GM04504 (cell line): ENCODE measurements around the gene EID2.

Source experiments
- DNase-seq: peaks from one replicate; pipeline ENCODE4 v3.0.0-alpha.2; 2012; ENCODE audit warnings: low read depth

EID2 gene, protein sequence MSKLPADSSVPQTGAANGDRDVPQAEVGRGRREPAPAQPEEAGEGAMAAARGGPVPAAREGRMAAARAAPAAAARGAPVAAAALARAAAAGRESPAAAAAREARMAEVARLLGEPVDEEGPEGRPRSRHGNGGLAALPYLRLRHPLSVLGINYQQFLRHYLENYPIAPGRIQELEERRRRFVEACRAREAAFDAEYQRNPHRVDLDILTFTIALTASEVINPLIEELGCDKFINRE

DNA sequence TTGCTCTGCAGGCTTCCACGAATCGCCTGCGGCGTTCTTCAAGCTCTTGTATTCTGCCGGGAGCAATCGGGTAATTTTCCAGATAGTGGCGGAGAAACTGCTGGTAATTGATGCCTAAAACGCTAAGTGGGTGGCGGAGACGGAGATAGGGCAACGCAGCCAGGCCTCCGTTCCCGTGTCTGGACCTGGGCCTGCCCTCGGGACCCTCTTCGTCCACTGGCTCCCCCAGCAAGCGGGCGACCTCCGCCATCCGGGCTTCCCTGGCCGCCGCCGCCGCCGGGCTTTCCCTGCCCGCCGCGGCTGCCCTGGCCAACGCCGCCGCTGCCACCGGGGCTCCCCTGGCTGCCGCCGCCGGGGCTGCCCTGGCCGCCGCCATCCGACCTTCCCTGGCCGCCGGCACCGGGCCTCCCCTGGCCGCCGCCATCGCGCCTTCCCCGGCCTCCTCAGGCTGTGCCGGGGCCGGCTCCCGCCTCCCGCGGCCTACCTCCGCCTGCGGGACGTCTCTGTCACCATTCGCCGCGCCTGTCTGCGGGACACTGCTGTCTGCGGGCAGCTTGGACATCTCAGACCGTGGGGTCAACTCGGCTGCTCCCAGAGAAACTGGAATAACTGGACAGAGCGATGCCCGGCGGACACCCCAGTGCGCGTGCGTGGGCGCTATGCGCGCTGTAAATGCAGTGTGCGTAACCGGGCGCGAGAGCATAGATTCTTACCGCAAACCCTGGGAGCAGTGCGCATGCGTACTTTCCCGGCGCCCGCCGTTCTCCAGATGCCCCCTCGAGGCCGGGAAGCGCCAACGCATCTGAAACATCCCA is at the start of gene EID2:
TSS of gene EID2 (minus strand) at position 644 of the 815 bp plus-strand sequence. CDS start at position 562, 82 bp downstream.
- DNase-seq, result peak; percentile 85

DNA sequence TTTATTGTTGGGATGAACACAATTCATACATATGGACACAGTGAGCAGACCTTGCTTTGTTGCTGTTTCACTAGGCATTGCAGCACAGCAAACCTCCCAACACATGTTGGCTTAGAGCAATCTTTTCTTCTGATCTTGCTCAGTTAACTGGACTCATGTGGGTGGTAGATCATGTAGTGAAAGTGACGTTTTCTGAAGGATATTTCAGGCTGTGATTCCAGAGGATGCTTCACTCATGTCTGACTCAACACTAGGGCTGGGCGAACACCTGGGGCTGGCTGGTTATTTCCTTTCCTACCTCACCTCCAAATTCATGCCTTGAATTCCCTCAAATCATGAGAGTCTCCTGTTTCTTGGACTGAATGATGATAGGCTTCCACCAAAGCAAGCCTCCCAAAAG is 48.1 kb upstream of the EID2 start:
- DNase-seq, result no peak

DNA sequence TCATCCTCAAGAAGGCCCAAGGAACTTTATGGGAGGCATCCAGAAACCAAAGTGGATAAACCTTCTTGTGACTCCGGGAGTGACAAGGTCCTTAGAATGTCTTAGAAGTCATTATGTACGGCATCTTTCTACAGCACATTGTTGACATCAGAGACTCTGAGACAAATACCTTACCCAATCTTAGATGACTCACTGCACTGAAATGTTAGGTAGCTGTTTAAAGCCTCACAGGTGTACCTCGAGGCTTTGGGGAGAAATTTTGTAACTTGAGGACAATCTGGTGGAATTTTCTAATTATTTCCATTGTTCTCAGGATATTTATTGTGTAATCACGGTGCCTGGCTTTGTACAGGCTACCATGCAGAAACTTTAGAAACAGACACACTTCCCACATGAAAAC is 47.5 kb upstream of the EID2 start:
- no peak for DNase-seq

DNA sequence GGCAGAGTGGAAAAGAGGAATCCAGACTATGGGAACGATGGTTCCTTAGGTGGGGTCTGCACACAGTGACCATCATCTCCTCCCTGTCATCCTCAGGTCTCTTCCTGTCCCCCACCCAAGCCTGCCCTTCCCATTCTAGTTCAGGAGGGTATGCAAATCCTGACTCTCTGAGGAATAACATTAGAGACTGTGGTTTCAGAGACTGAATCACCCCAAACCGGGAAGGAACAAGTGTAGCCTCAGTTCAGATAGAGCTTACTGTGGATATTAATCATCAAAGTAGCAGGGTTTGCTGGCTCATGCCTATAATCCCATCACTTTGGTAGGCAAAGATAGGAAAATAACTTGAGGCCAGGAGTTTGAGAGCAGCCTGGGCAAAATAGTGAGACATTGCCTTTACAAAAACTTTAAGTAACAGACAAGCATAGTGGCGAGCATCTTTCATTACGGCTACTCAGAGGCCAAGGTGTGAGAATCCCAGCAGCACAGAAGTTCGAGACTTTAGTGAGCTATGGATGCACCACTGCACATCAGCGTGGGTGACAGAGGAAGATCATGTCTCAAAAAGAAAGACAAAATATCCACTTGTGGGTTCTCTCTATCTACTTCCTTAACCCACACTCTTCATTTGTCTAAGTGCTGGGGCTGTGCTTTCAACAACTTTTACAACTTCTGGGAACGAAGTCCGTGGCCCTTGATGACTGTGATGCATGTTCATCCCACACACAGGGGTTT is 43.1 kb upstream of the EID2 start:
- no peak for DNase-seq

DNA sequence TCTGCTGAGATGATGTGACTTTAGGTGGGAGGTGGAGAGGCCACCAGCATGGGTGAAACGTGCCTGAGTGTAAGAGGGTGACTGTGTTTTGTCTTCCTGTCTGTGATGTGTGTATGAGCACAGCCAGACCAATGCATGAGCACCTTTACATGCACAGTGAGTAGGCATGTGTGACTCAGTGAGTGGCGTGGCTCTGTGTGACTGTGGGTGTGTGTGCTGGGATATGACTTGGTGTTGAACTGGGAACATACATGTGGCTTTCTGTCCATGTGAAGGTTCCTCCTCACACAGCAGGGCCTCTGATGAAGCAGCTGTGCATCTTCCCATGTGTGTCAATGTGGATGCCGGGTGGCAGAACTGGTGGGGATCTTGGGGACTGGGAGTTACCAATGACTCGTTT is 42.5 kb upstream of the EID2 start:
- DNase-seq, result no peak

DNA sequence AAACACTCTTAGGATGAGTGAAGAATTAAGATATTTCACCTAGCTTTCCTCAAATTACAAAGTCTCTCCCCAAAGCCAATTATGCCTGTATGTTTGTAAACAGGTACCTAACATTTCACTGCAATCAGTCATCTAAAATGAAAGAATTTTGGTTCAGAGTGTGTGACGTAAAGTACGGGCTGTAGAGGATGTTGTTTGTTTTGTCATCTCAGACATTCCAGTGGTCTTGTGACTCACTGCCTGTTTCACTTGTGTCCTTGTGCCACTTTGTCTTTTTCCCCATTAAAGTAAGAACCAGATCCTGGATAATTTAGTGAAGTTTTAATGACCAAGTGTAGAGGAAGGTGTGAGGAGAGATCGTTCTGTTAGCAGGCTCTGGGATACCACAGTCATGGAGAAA is 28.6 kb upstream of the EID2 start:
- DNase-seq, result no peak

DNA sequence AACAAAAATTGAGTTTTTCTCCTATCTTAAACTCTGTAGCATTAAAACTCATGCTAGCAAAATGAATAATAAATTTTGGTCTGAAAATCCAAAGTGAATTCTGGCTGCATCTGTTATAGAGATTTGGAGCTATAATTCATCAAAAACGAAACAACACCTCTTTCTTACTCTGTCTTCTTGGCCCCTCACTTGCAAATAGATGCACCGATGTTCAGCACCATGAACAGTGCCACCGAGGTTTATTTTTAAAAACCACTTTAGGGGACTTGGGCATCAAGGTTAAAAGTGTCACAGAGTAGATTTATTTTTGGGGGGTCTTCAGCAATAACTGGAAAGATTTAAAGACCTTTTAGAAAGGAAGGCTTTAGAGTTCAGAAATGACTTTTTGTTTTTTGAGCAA is 26.1 kb upstream of the EID2 start:
- no peak for DNase-seq

DNA sequence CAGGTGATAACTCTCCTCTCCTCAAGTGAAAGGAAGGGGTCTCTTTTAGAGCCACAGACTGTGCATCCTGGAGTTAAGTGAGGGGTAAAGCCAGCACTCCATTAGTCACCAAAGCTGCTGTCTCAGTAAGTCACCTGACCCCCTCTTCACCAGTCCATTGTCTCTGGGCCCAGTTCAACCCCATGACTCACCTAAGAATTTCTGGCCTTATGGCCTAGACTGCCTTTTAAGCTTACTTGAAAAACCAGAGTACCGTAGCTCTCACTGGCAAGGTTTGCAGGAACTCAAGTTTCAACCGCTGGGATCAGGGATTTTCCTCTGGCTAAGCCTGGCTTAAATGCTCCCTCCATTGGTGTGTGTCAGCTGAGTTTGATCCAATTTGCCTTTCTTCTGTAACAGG is 23.4 kb upstream of the EID2 start:
- DNase-seq, result no peak

DNA sequence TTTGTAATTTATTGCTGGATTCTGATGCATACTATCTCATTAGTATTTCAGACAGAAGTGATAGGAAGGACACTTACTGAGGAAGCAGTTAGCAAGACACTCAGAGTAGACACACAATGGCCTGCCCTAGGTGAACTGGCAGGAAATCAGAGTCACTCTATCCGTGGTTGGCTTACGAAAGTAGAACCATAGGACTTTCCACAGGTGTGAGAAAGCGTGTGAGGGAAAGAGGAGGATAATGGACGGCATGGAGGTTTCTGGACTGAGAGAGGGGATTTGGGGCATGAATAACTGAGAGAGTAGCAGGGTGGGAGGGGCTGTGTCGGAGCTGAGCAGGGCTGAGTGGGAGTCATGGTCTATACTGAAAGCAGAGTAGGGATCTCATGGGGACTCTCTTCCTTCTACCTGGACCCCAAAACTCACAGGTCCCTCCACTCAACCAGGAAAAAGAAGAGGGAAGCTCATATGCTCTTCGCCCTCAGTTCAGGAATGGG is 18.7 kb upstream of the EID2 start:
- no peak for DNase-seq

DNA sequence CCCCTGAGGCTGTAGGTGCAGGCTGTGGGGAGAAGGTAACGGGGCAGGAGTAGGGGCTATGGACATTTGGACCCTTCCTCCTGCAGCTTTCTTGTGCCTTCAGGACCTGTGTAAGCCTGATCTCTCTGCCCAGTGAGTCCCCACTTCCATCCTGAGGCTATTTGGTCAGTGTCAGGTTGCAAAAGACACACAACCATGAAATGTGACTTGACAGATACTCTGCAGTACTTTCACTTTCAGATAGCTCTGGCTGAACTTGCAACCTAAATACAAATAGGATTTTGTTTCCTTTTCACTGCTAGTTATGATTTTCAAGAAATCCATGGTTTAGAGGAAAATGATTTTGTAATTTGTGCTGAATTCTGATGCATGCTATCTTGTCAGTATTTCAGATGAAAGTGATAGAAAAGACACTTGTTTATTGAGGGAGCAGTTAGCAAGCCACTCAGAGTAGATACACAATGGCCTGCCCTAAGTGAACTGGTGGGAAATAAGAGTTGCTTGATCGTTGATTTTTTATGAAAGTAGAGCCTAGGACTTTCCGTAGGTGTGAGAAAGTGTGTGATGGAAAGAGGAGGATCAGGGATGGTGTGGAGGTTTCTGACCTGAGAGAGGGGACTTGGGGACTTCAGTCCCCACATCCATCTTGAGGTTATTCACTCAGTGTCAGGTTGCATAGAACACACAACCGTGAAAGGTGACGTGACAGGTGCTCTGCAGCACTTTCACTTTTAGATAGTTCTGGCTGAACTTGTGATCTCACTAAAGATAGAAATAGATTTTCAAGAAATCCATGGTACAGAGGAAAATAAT is 18.1 kb upstream of the EID2 start:
- DNase-seq, result no peak

DNA sequence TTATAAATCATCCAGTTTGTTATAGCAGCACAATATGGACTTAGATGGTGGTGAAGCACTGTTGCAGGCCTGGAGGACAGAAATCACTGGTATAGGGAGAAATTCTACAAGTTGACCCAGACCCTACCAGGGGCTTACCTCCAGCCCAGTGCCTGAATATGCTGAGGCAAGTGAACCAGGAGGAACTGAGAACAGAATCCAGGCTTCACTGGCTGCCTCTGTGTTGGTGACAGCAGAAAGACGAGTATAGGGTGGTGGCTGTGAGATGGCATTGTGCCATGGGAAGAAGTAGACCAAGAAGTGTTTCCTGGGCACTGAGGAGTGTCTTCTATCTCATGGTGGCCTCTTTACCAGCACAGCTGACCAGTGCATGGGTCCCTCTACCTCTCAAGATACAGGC is 15.9 kb upstream of the EID2 start:
- DNase-seq, result no peak

DNA sequence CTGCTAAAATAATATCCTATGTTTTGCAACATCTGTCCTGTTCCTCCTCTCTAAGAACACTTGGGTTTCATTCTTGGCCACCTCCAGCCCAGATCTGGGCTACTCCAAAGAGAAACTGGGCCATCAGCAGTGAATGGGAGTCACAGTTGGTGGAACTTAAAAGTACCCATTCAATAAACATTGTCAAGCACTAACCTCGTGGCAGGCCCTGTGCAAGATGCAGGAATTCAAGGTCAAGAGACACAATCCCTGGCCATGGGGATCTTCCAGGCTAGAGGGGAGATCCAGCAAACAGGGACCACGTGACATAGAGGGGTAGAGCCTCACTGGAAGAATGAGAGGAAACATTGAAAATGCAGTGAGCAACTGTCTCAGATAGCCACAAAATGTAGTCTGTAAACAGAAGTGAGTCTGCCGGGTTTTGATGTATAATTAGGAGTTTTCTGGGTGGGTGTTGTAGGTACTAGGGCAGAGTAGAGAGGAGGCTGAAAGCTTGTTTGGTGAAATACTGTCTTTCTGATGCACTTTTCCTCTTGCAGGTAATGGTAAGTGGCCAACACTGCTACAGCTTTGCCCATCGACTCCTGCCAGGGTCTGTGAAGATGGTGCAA is 14.8 kb upstream of the EID2 start:
- no peak for DNase-seq

DNA sequence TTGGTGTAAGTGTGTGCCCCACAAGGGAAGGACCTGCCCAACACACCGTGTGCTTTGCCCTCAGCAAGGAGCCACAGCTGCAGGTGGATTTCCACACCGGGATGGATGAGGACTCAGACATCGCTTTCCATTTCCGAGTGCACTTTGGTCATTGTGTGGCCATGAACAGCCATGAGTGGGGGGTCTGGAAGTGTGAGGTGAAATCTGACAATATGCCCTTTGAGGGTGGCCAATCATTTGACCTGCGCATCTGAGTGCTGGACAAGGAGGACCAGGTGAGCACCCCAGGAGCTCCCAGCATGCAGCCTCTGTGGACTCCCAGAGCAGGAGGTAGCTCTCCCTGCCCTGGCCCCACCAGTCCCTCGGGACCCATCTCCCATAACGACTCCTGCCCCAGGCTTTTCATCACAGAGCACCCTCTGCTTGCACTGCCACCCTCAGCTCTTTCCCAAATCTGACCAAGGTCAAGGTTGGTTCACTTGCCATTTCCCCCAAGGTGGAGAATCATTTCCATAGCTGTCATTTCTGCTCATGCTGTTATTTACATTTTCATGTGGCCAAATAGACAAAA is 13.2 kb upstream of the EID2 start:
- DNase-seq, result no peak

DNA sequence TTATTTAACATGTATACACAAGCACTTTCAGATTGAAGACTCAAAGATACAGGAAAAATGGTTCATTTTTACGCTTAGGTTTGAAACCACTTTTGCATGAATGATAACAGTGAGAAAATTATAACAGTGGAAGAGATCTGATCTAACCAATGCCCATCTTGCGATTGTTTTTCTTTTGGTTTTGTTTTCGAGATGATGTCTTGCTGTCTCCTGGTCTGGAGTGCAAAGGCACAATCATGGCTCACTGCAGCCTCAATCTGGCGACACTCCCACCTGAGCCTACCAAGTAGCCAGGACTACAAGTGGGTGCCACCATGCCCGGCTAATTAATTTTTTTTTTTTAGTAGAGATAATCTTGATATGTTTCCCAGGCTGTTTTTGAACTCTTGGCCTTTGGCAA is 10.2 kb upstream of the EID2 start:
- DNase-seq, result no peak

DNA sequence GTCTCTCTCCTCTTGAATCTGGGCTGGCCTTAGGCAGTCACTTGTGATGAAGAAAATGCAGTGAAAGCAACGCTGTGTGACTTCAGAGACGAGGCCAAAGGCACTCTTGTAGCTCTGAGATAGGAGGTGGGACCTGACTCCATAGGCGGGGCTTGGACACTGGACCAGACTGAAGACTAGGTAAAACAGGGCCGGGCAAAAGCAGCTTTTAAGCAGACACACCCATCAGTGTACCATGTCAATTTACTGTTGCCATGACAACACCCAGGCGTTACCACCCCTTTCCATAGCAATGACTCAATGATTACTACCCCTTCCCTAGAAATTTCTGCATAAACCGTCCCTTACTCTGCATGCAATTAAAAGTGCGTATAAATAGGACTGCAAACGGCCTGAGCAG is 6.6 kb upstream of the EID2 start:
- DNase-seq, result no peak

DNA sequence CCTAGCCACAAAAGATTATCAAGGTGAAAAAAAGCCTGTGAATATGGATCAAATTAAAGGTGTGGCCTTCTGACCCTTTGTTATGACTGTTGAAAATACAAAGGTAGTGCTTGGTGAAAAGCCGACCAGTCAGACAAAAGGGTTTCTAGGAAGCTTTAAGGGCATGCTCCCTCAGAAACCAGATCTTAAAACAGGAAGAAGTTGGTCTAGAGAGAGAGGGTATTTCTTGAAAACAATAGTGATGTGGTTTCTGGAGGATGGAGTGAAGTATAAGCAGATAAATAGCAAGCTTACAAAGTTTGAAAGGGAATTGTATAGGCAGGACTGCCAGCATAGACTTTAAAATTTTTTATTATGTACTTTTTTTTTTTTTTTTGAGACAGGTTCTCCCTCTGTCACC is 5.0 kb upstream of the EID2 start:
- no peak for DNase-seq

DNA sequence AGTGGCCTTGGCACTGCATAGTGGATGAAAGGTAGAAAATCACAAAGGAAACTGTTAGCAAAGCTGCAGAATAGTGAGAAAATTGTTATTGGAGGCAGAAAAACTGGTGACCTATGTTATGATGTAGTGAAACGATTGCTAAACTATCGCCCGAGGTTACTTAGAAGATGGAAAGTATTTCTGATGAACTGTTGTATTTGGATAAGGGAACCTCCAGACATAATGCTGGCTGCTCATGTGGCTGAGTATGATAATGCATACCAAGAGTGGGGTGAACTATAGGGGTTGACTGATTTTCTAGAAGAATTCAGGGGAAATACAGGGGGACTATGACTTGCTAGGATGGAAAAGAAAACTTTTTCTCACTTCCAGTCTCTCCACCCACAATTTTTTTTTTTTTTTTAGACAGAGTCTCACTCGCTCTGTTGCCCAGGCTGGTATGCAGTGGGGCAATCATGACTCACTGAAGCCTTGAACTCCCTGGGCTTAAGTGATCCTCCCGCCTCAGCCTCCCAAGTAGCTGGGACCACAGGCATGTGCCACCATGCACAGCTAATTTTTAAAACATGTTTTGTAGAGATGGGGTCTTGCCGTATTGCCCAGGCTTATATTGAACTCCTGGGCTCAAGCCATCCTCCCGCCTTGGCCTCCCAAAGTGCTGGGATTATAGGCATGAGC is 4.4 kb upstream of the EID2 start:
- no peak for DNase-seq

DNA sequence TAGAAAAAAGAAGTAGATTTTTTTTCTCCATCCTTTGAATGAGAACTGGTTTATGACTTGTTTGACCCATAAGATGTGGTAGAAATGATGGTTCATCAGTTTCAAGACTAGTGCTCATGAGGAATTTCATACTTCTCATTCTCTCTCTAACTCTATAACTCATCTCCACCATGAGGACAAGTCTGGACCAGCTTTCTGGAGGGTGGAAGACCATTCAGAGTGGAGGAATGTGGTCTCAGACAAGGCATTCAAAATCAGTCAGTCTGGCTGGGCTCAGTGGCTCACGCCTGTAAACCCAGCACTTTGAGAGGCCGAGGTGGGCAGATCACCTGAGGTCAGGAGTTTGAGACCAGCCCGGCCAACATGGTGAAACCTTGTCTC is 3.5 kb upstream of the EID2 start:
- DNase-seq, result no peak

DNA sequence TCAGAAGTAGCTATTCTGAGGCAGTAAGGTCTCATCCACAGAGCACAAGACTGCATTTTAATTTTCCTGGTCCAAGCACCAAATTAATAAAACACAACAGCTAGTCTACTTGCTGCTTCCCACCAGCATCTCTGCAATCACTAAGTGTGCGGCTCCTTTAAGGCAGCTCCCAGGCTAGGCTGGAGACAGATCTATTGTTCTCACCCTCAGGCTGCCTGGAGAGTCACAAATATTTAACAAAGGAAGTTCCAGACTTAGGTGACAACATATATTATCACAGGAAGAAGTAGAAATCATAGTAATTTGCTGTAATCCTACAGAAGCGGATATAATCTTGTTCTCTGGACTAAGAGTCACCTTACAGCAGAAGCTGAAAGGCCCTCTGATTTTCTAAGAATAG is 2.2 kb upstream of the EID2 start:
- DNase-seq, result no peak

DNA sequence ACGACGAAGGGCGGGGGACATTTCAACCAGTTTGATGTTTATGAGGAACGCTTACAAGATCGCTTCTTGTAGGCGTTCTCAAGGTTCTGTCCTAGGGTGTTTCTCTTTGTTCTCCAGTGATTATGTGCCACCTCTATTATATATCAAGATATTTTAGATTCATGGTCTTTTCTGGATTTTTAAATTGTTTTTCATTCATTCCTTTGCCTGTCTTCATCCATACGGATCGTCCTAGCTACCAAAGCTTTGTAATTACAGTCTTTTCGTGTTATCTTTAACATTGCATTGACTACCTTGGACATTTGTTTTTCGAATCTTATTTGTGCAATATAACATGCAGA is 342 bp upstream of the EID2 start:
- DNase-seq, result no peak

DNA sequence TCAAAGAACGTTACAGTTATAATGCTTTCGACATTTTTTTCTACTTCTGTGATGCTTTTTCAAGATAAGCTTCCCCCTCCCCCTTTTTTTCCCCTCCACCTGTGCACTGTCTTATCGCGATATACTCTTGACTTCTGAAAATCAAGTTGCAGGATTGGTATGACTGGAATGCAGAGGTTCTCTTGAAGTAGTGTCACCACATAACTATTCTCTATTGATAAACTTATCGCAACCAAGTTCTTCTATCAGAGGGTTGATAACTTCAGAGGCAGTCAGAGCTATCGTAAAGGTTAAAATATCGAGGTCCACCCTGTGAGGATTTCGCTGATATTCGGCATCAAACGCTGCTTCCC is 820 bp downstream of the EID2 start:
- no peak for DNase-seq
